Measurements from ENCODE around the gene TBC1D5.

TBC1D5 gene

GRCh38 chr3:17204049-17204650 lies 538.3 kb downstream of the TBC1D5 start:
- no peak for FAIRE-seq

DNA sequence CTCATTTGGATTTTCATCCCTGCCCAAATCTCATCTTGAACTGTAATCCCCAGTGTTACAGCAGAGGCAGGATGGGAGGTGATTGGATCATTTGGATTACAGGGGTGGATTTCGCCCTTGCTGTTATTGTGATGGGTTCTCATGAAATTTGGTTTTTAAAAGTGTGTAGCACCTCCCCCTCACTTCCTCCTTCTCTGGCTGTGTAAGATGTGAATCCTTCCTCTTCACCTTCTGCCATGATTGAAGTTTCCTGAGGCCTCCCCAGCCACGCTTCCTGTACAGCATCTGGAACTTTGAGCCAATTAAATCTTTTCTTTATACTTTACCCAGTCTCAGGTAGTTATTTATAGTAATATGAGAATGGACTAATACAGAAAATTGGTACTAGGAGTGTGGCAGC lies 540.9 kb downstream of the TBC1D5 start:
- FAIRE-seq: no peak

- no peak for FAIRE-seq
These were observed 546.4 kb downstream of the TBC1D5 start for GRCh38 chr3:17195856-17196604.

DNA sequence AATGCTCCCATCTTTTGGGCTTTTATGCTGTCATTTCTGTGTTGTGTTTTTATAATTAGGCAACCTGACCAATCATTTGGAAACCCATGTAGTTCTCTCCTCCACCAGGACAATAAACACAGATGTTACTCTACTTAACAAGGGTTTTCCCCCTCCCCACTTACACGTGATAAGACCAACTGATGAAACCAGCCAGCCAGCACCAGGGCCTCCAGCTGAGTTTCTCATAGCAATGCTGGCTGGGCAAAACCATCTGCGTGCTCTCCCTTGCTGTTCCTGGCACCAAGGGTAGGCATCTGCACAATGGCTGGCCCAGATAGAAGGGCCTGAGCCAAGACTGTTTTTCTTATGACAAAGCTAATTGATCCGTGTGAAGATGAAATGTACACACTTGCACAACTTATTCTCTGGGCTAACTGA lies 547.2 kb downstream of the TBC1D5 start:
- no peak for FAIRE-seq

GRCh38 chr3:17194116-17194515 lies 548.3 kb downstream of the TBC1D5 start:
- FAIRE-seq: no peak

DNA sequence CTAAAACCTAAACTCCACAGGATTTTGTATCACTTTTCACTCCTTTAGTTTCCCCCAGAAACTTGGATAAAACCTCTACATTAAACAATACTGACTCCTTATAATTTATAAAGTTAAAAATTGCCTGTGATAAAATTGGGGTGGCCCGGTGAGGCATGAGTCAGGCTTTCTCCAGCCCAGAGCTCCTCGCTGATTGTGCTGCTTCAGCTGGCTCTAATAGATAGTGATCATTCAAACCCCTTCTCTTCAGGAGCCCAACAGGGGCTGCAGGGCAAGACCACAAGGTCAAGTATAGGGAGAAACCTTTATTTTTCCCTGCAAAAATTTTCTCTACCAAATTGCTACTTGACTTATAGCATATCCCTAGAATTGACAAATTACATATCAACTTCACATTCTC lies 549.4 kb downstream of the TBC1D5 start:
- no peak for FAIRE-seq

- FAIRE-seq: no peak
These were observed 551.9 kb downstream of the TBC1D5 start for GRCh38 chr3:17190353-17191078.

DNA sequence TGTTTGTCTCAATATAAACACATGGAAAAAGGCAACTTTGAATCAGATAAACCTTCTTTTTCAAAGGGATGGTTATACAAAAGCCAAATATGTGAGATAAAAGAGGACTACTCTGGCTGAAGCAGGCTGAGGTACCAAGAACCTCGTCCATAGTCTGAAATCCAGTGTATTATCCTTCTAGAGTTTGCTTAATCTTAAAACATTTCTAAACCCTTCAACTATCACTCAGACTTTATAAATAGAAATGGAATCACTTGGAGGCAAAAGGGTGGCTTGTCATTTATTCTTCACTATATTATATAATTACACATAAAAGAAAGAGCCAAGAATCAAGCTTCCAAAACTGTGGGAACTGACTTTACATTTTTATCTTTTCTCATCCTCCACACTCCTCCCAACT lies 554.1 kb downstream of the TBC1D5 start:
- FAIRE-seq: no peak

DNA sequence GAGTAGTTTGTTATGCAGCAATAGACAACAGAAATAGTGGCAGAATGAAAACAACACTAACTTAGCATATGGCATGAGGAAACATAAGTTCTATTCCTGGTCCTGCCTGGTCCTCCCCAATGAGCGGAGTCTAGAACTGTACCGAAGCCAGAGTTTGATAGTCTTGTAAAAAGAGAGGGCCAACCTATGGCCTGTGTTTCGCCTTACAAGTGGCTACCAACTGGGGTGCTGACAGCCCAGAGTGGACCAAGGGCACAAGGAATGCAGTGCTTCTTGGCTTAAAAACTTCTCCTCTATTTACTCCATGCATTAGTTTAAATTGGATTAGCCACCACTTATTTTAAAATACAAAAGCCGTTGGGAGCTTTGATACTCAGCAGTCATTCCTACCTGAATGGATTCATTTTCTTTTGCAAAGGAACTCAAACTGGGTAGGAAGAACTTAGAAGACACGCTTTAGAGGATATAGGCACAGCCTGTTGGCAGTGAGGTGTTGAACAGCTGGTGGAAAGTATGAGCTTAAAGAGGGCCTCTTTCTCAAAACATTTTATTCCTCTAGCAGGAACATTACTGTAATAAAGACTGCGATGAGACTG lies 554.7 kb downstream of the TBC1D5 start:
- no peak for FAIRE-seq

- no peak for FAIRE-seq
These were observed 558.4 kb downstream of the TBC1D5 start for GRCh38 chr3:17183951-17184550.

DNA sequence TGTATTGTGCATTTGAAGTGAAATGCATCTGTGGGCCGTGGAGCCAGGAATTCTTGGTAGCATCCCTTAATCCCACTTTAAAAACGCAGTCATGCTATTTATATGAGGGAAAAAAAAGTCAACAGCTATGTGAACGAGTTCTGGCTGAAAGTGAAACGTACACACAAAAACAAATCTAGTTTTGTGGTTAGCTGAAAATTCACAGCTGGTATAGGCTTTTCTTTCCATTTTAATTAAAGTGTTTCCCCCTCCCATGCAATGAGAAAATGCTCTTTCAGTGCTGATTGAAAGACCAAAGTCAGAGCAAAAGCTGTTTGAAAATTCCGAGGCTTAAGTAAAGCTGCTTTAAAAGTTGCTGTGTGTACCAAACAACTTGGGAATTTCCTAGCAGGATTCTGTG lies 560.3 kb downstream of the TBC1D5 start:
- FAIRE-seq: no peak

DNA sequence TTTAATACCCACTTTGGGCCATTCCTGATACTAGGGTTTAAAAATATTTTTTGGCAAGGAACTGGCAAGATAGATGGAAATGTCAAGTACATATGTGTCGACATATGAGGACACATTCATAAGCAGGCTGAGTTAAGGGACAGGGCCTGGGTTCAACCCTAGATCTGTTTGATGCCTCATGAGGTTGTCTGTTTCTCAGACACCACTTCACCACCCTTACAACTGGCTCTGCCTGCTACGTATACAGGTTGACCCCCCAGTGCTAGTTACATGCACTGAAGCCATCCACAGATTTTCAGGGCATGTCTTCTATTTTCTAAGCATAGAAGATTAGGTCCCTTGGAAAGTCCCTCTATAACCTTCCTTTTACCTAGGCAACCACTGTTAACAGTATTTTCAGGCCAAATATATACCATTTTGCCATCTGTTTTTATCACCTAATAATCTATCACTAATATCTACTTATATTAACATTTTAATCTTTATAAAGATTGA lies 561.0 kb downstream of the TBC1D5 start:
- FAIRE-seq: no peak

GRCh38 chr3:17179381-17180205 lies 562.8 kb downstream of the TBC1D5 start:
- no peak for FAIRE-seq

DNA sequence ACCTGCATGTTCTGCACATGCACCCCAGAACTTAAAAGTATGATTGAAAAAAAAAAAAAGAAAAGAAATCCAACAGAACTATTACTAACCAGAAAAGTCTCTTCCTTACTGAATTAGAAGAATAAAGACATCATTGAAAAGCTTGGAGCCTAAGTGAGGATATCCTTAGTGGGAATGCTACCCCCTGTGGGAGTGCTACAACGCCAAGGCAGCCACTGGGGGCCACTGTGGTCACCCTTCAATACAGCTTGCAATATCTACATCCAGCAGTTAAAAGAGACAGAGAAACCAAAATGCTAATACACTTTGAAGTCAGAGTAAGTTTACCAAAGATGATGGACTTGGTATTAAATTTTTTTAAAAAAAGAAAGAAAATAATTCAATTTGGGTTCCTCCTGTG lies 565.7 kb downstream of the TBC1D5 start:
- FAIRE-seq: no peak

DNA sequence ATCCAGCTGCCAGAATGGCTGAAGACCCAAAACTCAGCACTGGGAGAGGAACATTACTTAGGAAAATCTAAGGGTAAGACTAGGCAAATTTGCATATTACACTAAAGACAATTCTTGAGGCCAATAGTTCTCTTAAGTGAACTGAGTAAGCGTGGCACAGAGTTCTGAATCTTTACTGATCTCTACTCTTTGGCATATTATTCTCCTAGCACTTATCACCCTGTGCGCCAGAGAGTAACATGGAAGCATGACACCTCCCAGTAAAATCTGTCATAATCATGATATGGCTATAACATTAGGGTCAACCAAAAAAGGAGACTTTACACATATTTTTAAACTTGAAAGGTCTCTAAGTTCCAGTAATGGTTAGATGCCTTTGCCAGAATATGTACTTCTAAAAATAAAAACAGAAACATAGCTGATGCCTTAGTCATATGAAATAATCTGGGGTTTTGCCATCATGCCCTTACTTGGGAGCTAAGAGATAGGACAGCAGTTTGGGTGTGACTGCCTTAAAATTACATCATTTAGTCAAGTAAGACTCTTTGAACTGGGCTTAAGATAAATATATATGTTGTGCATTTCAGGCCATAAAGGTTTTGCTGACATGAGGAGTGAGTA lies 567.1 kb downstream of the TBC1D5 start:
- FAIRE-seq: no peak

GRCh38 chr3:17166369-17166768 lies 576.1 kb downstream of the TBC1D5 start:
- no peak for FAIRE-seq

GRCh38 chr3:17162116-17162515 lies 580.3 kb downstream of the TBC1D5 start:
- no peak for FAIRE-seq

- no peak for FAIRE-seq
These were observed 581.8 kb downstream of the TBC1D5 start for GRCh38 chr3:17160597-17160996.

- FAIRE-seq: no peak
These were observed 583.3 kb downstream of the TBC1D5 start for GRCh38 chr3:17158941-17159682.

- no peak for FAIRE-seq
These were observed 584.7 kb downstream of the TBC1D5 start for GRCh38 chr3:17157713-17158112.

- FAIRE-seq: no peak
These were observed 585.6 kb downstream of the TBC1D5 start for GRCh38 chr3:17156864-17157263.
